Neural cell (in vitro differentiated cells): ENCODE measurements around the gene ADCY5. TPM values are rescaled to one million over a fixed set of nuclear protein-coding genes. Genes with fewer than 3 reads are reported as not detected.

Experiments used
- H2AFZ ChIP-seq: fragments of 200-600, 300-800 bp; sonication (generic), shearing (Covaris generic); 2 replicates; pipeline ENCODE4 v1.6.0; 2014; ENCODE audit warnings: low read depth, mild to moderate bottlenecking, antibody characterized with exemption, low read length, moderate library complexity
- H3F3A ChIP-seq: fragments of 200-600 bp; shearing (Covaris generic); 2 replicates; pipeline ENCODE4 v1.6.1; 2016; ENCODE audit warnings: mild to moderate bottlenecking, moderate library complexity, mixed read lengths, antibody characterized with exemption, low read length; ENCODE audit not compliant: insufficient read depth, poor library complexity, severe bottlenecking
- H3K27ac ChIP-seq: fragments of 200-600, 300-800 bp; sonication (generic), shearing (Covaris generic); 2 replicates; pipeline ENCODE4 v1.5.1; 2014; ENCODE audit warnings: mild to moderate bottlenecking, low read length, moderate library complexity
- H3K27me3 ChIP-seq: fragments of 300-800, 200-600 bp; sonication (generic), shearing (Covaris generic); 2 replicates; pipeline ENCODE4 v1.6.0; 2014; ENCODE audit warnings: mild to moderate bottlenecking, low read depth, low read length, moderate library complexity; ENCODE audit not compliant: insufficient read depth
- H3K36me3 ChIP-seq: fragments of 300-800, 200-600 bp; sonication (generic), shearing (Covaris generic); 2 replicates; pipeline ENCODE4 v1.5.1; 2014; ENCODE audit warnings: mild to moderate bottlenecking, antibody characterized with exemption, low read length, moderate library complexity; ENCODE audit not compliant: insufficient read depth
- H3K4me2 ChIP-seq: fragments of 300-800, 200-600 bp; sonication (generic), shearing (Covaris generic); 2 replicates; pipeline ENCODE4 v1.6.0; 2014; ENCODE audit warnings: mild to moderate bottlenecking, low read length
- H3K4me3 ChIP-seq: fragments of 300-800, 200-600 bp; sonication (generic), shearing (Covaris generic); 2 replicates; pipeline ENCODE4 v1.5.1; 2014; ENCODE audit warnings: mild to moderate bottlenecking, low read length, moderate library complexity
- H3K79me2 ChIP-seq: fragments of 200-600 bp; shearing (Covaris generic); replicated peaks from 2 replicates; pipeline ENCODE4 v1.6.0; 2014; ENCODE audit warnings: mild to moderate bottlenecking, low read length, moderate library complexity; ENCODE audit not compliant: insufficient read depth
- H3K9ac ChIP-seq: fragments of 300-800, 200-600 bp; sonication (generic), shearing (Covaris generic); 2 replicates; pipeline ENCODE4 v1.6.1; 2016; ENCODE audit warnings: mild to moderate bottlenecking, low read length, mixed read lengths
- H3K9me2 ChIP-seq: fragments of 200-600 bp; shearing (Covaris generic); 2 replicates; pipeline ENCODE4 v1.6.1; 2016; ENCODE audit warnings: mild to moderate bottlenecking, low read length, mixed read lengths; ENCODE audit not compliant: insufficient read depth
- H3K9me3 ChIP-seq: fragments of 200-600, 300-800 bp; sonication (generic), shearing (Covaris generic); 2 replicates; pipeline ENCODE4 v1.6.1; 2016; ENCODE audit warnings: mild to moderate bottlenecking, mixed run types, low read length, moderate library complexity, mixed read lengths
- H4K20me1 ChIP-seq: fragments of 200-600 bp; shearing (Covaris generic); 2 replicates; pipeline ENCODE4 v1.6.1; 2016; ENCODE audit warnings: mild to moderate bottlenecking, mixed run types; ENCODE audit not compliant: insufficient read depth
- CTCF ChIP-seq: fragments of 450-650 bp; IDR thresholded peaks from 2 replicates; pipeline ENCODE4 v1.5.1; 2014; ENCODE audit warnings: antibody characterized with exemption, mild to moderate bottlenecking, moderate library complexity; ENCODE audit not compliant: poor library complexity, severe bottlenecking
- EP300 ChIP-seq: fragments of 450-650 bp; conservative IDR thresholded peaks from 2 replicates; pipeline ENCODE4 v1.6.1; 2014; ENCODE audit warnings: antibody characterized with exemption, mild to moderate bottlenecking, moderate library complexity; ENCODE audit not compliant: poor library complexity, severe bottlenecking
- EZH2 ChIP-seq: fragments of 200-600, 300-800 bp; shearing (Covaris generic), sonication (generic); IDR thresholded peaks from 2 replicates; pipeline ENCODE4 v1.6.1; 2014; ENCODE audit warnings: antibody characterized with exemption, low read length, borderline replicate concordance, mild to moderate bottlenecking; ENCODE audit not compliant: insufficient read depth, poor library complexity, severe bottlenecking
- MXI1 ChIP-seq: fragments of 450-650 bp; conservative IDR thresholded peaks from 2 replicates; pipeline ENCODE4 v1.6.1; 2014; ENCODE audit warnings: antibody characterized with exemption, mild to moderate bottlenecking; ENCODE audit not compliant: poor library complexity, severe bottlenecking
- POLR2AphosphoS5 ChIP-seq: IDR thresholded peaks from 2 replicates; pipeline ENCODE4 v1.6.1; 2012
- RAD21 ChIP-seq: fragments of 450-650 bp; conservative IDR thresholded peaks from 2 replicates; pipeline ENCODE4 v1.6.1; 2014; ENCODE audit warnings: antibody characterized with exemption, mild to moderate bottlenecking, moderate library complexity
- REST ChIP-seq: IDR thresholded peaks from 2 replicates; pipeline ENCODE4 v1.6.1; 2012; ENCODE audit warnings: borderline replicate concordance
- SMC3 ChIP-seq: fragments of 450-650 bp; conservative IDR thresholded peaks from 2 replicates; pipeline ENCODE4 v1.6.1; 2014; ENCODE audit warnings: antibody characterized with exemption, mild to moderate bottlenecking, moderate library complexity; ENCODE audit not compliant: poor library complexity
- TAF1 ChIP-seq: IDR thresholded peaks from 2 replicates; pipeline ENCODE4 v1.6.1; 2012; ENCODE audit warnings: low read depth
- polyA plus RNA-seq: library from polyadenylated mRNA; depleted of rRNA; stranded (reverse); fragments of >200 nt; gene quantifications from 2 replicates; pipeline ENCODE4 v1.2.3, GENCODE V29; 2014

Gene ADCY5
- polyA plus RNA-seq, 1 donor from 2014 or later = 7.7 TPM

GRCh38 chr3:123419850-123420297, 29.0 kb downstream of the ADCY5 start:
- no peaks in the 10 kb centered on the region for H3K9me3 ChIP-seq
- no peaks in the 10 kb centered on the region for H3K79me2 ChIP-seq
- no peaks in the 10 kb centered on the region for H4K20me1 ChIP-seq
- TF ChIP-seq TAF1 (no peak), RAD21 (no peak)
- H3K4me3 ChIP-seq = no peak overlapping the region
- no peak overlapping the region for H3K9ac ChIP-seq
- no peak overlapping the region for H2AFZ ChIP-seq
- H3K27ac ChIP-seq = no peak overlapping the region
- H3K36me3 ChIP-seq = no peaks in the 10 kb centered on the region
- no peak overlapping the region for H3K4me2 ChIP-seq
- H3K27me3 ChIP-seq = no peaks in the 10 kb centered on the region
- H3K9me2 ChIP-seq = no peaks in the 10 kb centered on the region
- no peaks in the 10 kb centered on the region for H3F3A ChIP-seq

- no peaks in the 10 kb centered on the region for H3F3A ChIP-seq
- H3K27ac ChIP-seq = no peak overlapping the region
- no peaks in the 10 kb centered on the region for H3K9me2 ChIP-seq
- H3K27me3 ChIP-seq = no peaks in the 10 kb centered on the region
- H3K9me3 ChIP-seq = no peaks in the 10 kb centered on the region
- H3K4me3 ChIP-seq = no peak overlapping the region
- H3K36me3 ChIP-seq = no peaks in the 10 kb centered on the region
- H3K4me2 ChIP-seq = no peak overlapping the region
- TF ChIP-seq EP300 = no peak
- no peak for TF ChIP-seq TAF1
- no peak for TF ChIP-seq CTCF
- no peak for TF ChIP-seq REST
- TF ChIP-seq SMC3 = no peak
- no peak for TF ChIP-seq EZH2
- no peak for TF ChIP-seq POLR2AphosphoS5
- TF ChIP-seq RAD21 = no peak
- no peak for TF ChIP-seq MXI1
- no peaks in the 10 kb centered on the region for H4K20me1 ChIP-seq
- no peaks in the 10 kb centered on the region for H3K79me2 ChIP-seq
- no peak overlapping the region for H3K9ac ChIP-seq
- no peak overlapping the region for H2AFZ ChIP-seq
Measured at GRCh38 chr3:123419181-123419849, 29.6 kb downstream of the ADCY5 start.
